WTC11 (cell line): ENCODE data around the gene SNX9. TPM values are rescaled to one million over a fixed set of nuclear protein-coding genes. Genes with fewer than 3 reads are reported as not detected.

Experiments
- ATAC-seq: fragments of 200-7000 bp; cut with Tn5 transposase; 2 replicates; pipeline ENCODE4 v1.10.0; 2021; ENCODE audit warnings: mild to moderate bottlenecking, moderate library complexity
- CTCF ChIA-PET: fragments of 300-600 bp; sonication (Branson Sonifier 250); formaldehyde crosslinking; loops from one replicate; lab custom pipeline; 2021; ENCODE audit warnings: antibody characterized with exemption; lab: Charles Lee
- POLR2A ChIA-PET: fragments of 350-600 bp; sonication (Branson Sonifier 250); formaldehyde crosslinking; loops from one replicate; lab custom pipeline; 2021; ENCODE audit warnings: antibody characterized with exemption; lab: Charles Lee
- DNase-seq: peaks from one replicate; pipeline ENCODE4 v3.0.0; 2021; ENCODE audit warnings: low spot score
- H3K27ac Mint-ChIP-seq: 2 replicates; pipeline ENCODE4 v1.8.0; 2021; ENCODE audit warnings: mixed read lengths
- H3K27me3 Mint-ChIP-seq: 2 replicates; pipeline ENCODE4 v1.8.0; 2021; ENCODE audit warnings: low read depth, mild to moderate bottlenecking, moderate library complexity, mixed read lengths
- H3K36me3 Mint-ChIP-seq: 2 replicates; pipeline ENCODE4 v1.8.0; 2021; ENCODE audit warnings: mixed read lengths
- H3K4me1 Mint-ChIP-seq: 2 replicates; pipeline ENCODE4 v1.8.0; 2022; ENCODE audit warnings: mixed read lengths
- H3K4me3 Mint-ChIP-seq: 2 replicates; pipeline ENCODE4 v1.8.0; 2021; ENCODE audit warnings: mild to moderate bottlenecking, moderate library complexity, mixed read lengths
- H3K9me3 Mint-ChIP-seq: 2 replicates; pipeline ENCODE4 v1.8.0; 2021; ENCODE audit warnings: mixed read lengths
- AR ChIP-seq: fragments of 250-450 bp; sonication (Bioruptor Pico); IDR thresholded peaks from 2 replicates; pipeline ENCODE4 v1.9.0; 2021; ENCODE audit warnings: mild to moderate bottlenecking
- E2F1 ChIP-seq: sonication (generic); formaldehyde crosslinking; IDR thresholded peaks from 2 replicates; pipeline ENCODE4 v1.8.0; 2022; ENCODE audit warnings: mild to moderate bottlenecking, missing genetic modification reagents
- E2F5 ChIP-seq: sonication (generic); formaldehyde crosslinking; IDR thresholded peaks from 2 replicates; pipeline ENCODE4 v1.8.1; 2022; ENCODE audit warnings: mild to moderate bottlenecking, moderate library complexity, missing genetic modification reagents
- ESRRA ChIP-seq: sonication (generic); formaldehyde crosslinking; IDR thresholded peaks from 2 replicates; pipeline ENCODE4 v1.8.1; 2022; ENCODE audit warnings: mild to moderate bottlenecking, missing genetic modification reagents, borderline replicate concordance
- FOXK1 ChIP-seq: sonication (generic); formaldehyde crosslinking; IDR thresholded peaks from 2 replicates; pipeline ENCODE4 v1.8.0; 2022; ENCODE audit warnings: mild to moderate bottlenecking, moderate library complexity, missing genetic modification reagents
- FOXP1 ChIP-seq: sonication (generic); formaldehyde crosslinking; IDR thresholded peaks from 2 replicates; pipeline ENCODE4 v1.8.0; 2022; ENCODE audit warnings: missing genetic modification reagents, mild to moderate bottlenecking, moderate library complexity, borderline replicate concordance
- HMGA2 ChIP-seq: fragments of 250-450 bp; sonication (Bioruptor Pico); IDR thresholded peaks from 2 replicates; pipeline ENCODE4 v1.4.0; 2021; ENCODE audit warnings: mild to moderate bottlenecking, moderate library complexity
- IRF1 ChIP-seq: sonication (generic); formaldehyde crosslinking; IDR thresholded peaks from 2 replicates; pipeline ENCODE4 v1.8.0; 2023; ENCODE audit warnings: missing genetic modification reagents
- IRF2 ChIP-seq: sonication (generic); formaldehyde crosslinking; IDR thresholded peaks from 2 replicates; pipeline ENCODE4 v1.8.0; 2022; ENCODE audit warnings: low read depth, missing genetic modification reagents, borderline replicate concordance
- JAZF1 ChIP-seq: fragments of 250-450 bp; sonication (Bioruptor Pico); IDR thresholded peaks from 2 replicates; pipeline ENCODE4 v1.9.0; 2021; ENCODE audit warnings: moderate library complexity, mild to moderate bottlenecking, inconsistent platforms
- NFATC4 ChIP-seq: fragments of 250-450 bp; sonication (Bioruptor Pico); IDR thresholded peaks from 2 replicates; pipeline ENCODE4 v1.9.0; 2021; ENCODE audit warnings: mild to moderate bottlenecking
- NFYB ChIP-seq: sonication (generic); formaldehyde crosslinking; conservative IDR thresholded peaks from 2 replicates; pipeline ENCODE4 v1.8.0; 2022; ENCODE audit warnings: low read depth, missing genetic modification reagents
- RELA ChIP-seq: sonication (generic); formaldehyde crosslinking; IDR thresholded peaks from 2 replicates; pipeline ENCODE4 v1.8.1; 2022; ENCODE audit warnings: missing genetic modification reagents, mild to moderate bottlenecking, borderline replicate concordance
- SMAD4 ChIP-seq: sonication (generic); formaldehyde crosslinking; IDR thresholded peaks from 2 replicates; pipeline ENCODE4 v1.8.0; 2022; ENCODE audit warnings: mild to moderate bottlenecking, missing genetic modification reagents
- ZBTB21 ChIP-seq: sonication (generic); formaldehyde crosslinking; IDR thresholded peaks from 2 replicates; pipeline ENCODE4 v1.8.1; 2023; ENCODE audit warnings: mild to moderate bottlenecking, missing genetic modification reagents, borderline replicate concordance
- ZMAT4 ChIP-seq: fragments of 250-450 bp; sonication (Bioruptor Pico); IDR thresholded peaks from 2 replicates; pipeline ENCODE4 v1.9.0; 2021; ENCODE audit warnings: mild to moderate bottlenecking
- ZNF219 ChIP-seq: sonication (generic); formaldehyde crosslinking; IDR thresholded peaks from 2 replicates; pipeline ENCODE4 v1.8.0; 2023; ENCODE audit warnings: missing genetic modification reagents, mild to moderate bottlenecking, borderline replicate concordance
- ZNF281 ChIP-seq: sonication (generic); formaldehyde crosslinking; IDR thresholded peaks from 2 replicates; pipeline ENCODE4 v1.8.0; 2023; ENCODE audit warnings: mild to moderate bottlenecking, missing genetic modification reagents
- ZNF317 ChIP-seq: sonication (generic); formaldehyde crosslinking; IDR thresholded peaks from 2 replicates; pipeline ENCODE4 v1.8.1; 2023; ENCODE audit warnings: low read depth, mild to moderate bottlenecking, moderate library complexity, missing genetic modification reagents, borderline replicate concordance
- ZNF396 ChIP-seq: fragments of 250-450 bp; sonication (Bioruptor Pico); IDR thresholded peaks from 2 replicates; pipeline ENCODE4 v1.8.0; 2021; ENCODE audit warnings: mild to moderate bottlenecking, moderate library complexity, borderline replicate concordance
- ZNF512 ChIP-seq: sonication (generic); formaldehyde crosslinking; IDR thresholded peaks from 2 replicates; pipeline ENCODE4 v1.8.1; 2022; ENCODE audit warnings: missing genetic modification reagents, borderline replicate concordance
- ZSCAN18 ChIP-seq: fragments of 250-450 bp; sonication (Bioruptor Pico); IDR thresholded peaks from 2 replicates; pipeline ENCODE4 v2.1.2; 2022; ENCODE audit warnings: mild to moderate bottlenecking, moderate library complexity
- total RNA-seq: library from RNA; stranded (reverse); gene quantifications from 3 replicates; pipeline ENCODE4 v1.2.3, GENCODE V29; 2021

SNX9 gene
- total RNA-seq, 1 experiment from 2014 or later = 35.0 TPM

- TF ChIP-seq ZNF281 (CRISPR knock-in tag) (no peak), E2F5 (CRISPR knock-in tag) (no peak), IRF1 (no peak), E2F1 (CRISPR knock-in tag) (no peak), ZMAT4 (no peak), JAZF1 (no peak)
Observed at GRCh38 chr6:157790548-157791160, 32.4 kb upstream of the SNX9 start (continued).

- POLR2A ChIA-PET = no interaction called here
- ATAC-seq (no peak), DNase-seq (no peak)
- no peak overlapping the region for H3K27ac Mint-ChIP-seq
- CTCF ChIA-PET = no interaction called here
- no peak overlapping the region for H3K4me3 Mint-ChIP-seq
- H3K36me3 Mint-ChIP-seq = no peaks in the 10 kb centered on the region
- H3K9me3 Mint-ChIP-seq = peaks cover 11% of the 10 kb centered on the region; the same call in 1 of the 2 replicates
- H3K27me3 Mint-ChIP-seq = no peaks in the 10 kb centered on the region; the same call in 1 of the 2 replicates
- TF ChIP-seq ZSCAN18 (no peak), ZNF219 (CRISPR knock-in tag) (no peak), RELA (no peak)
- no peaks in the 10 kb centered on the region; the same call in 1 of the 2 replicates for H3K4me1 Mint-ChIP-seq
Observed at GRCh38 chr6:157791450-157791849, 31.6 kb upstream of the SNX9 start.

- H3K36me3 Mint-ChIP-seq = no peaks in the 10 kb centered on the region
- DNase-seq = no peak
- ChIA-PET CTCF (interaction anchor here (1.1 kb wide), 1 partner anchor 81 kb away, joined by 3 read pairs; no protein-coding TSS in a partner anchor), POLR2A (no interaction called here)
- no peaks in the 10 kb centered on the region; the same call in 1 of the 2 replicates for H3K27me3 Mint-ChIP-seq
- H3K4me3 Mint-ChIP-seq = no peak overlapping the region
- no peak overlapping the region for H3K27ac Mint-ChIP-seq
- no peak for ATAC-seq
- H3K9me3 Mint-ChIP-seq = peaks cover 11% of the 10 kb centered on the region; the same call in 1 of the 2 replicates
- H3K4me1 Mint-ChIP-seq = no peaks in the 10 kb centered on the region; the same call in 1 of the 2 replicates
- TF ChIP-seq ZNF512 (CRISPR knock-in tag) (no peak), FOXP1 (CRISPR knock-in tag) (no peak), ZNF396 (CRISPR knock-in tag) (no peak), FOXK1 (CRISPR knock-in tag) (no peak), HMGA2 (CRISPR knock-in tag) (no peak), NFATC4 (CRISPR knock-in tag) (no peak), NFYB (CRISPR knock-in tag) (no peak), ZBTB21 (CRISPR knock-in tag) (no peak), SMAD4 (CRISPR knock-in tag) (no peak), IRF2 (CRISPR knock-in tag) (no peak), AR (CRISPR knock-in tag) (no peak), ESRRA (CRISPR knock-in tag) (no peak), ZNF317 (no peak)
Observed at GRCh38 chr6:157792671-157793070, 30.4 kb upstream of the SNX9 start.
